Right cardiac atrium (tissue), 5 donors: ENCODE measurements around the gene SOCS1. TPM values are rescaled to one million over a fixed set of nuclear protein-coding genes. Genes with fewer than 3 reads are reported as not detected.
A peak's percentile ranks its signal among the peaks of the same experiment; 100 is the strongest.

Experiments used
- ATAC-seq, 2 donors: fragments of 200-7000 bp; cut with Tn5 transposase; one replicate each; pipeline versions ENCODE4 v1.8.0 to v1.9.1; 2020; ENCODE audit warnings: moderate library complexity in 2 of 2, mild to moderate bottlenecking in 1 of 2
- DNase-seq, 3 donors: peaks; one replicate each; pipeline ENCODE4 v3.0.0-alpha.2; 2020
- H3K27ac ChIP-seq: one replicate; pipeline ENCODE4 v1.5.1; 2013; ENCODE audit warnings: mild to moderate bottlenecking, low read length, control low read depth, moderate library complexity
- H3K27me3 ChIP-seq: one replicate; pipeline ENCODE4 v1.6.1; 2013; ENCODE audit not compliant: control insufficient read depth, insufficient read depth
- H3K4me1 ChIP-seq: one replicate; pipeline ENCODE4 v1.6.1; 2013; ENCODE audit warnings: low read length; ENCODE audit not compliant: control insufficient read depth, insufficient read depth
- H3K4me3 ChIP-seq: one replicate; pipeline ENCODE4 v1.5.1; 2013; ENCODE audit warnings: low read length, control low read depth
- H3K9me3 ChIP-seq: one replicate; pipeline ENCODE4 v1.6.1; 2013; ENCODE audit warnings: low read length; ENCODE audit not compliant: control insufficient read depth
- WGBS: extraction: QIAGEN DNeasy Blood & Tissue Kit; methylation state at CpG from one replicate; pipeline ENCODE4 v1.1.7; 2013; 5-methylcytosine and 5-hydroxymethylcytosine counted together
- intact Hi-C, 4 donors: fragments of 100-400 bp; cut with DNase I; formaldehyde crosslinking; loops; one replicate each; pipeline versions ENCODE4 v1.11.0 to v1.14.0; 2022 to 2023
- polyA plus RNA-seq: library from polyadenylated mRNA; stranded (reverse); fragments of 200-250 nt; gene quantifications from one replicate; pipeline ENCODE4 v1.2.3, GENCODE V29; 2013
- total RNA-seq, 4 donors: library from RNA; stranded (reverse); fragmentation: NEBNext Ultra II Directional; extraction: Animal tissue kit (Norgen Biotek cat#: 25700); gene quantifications; one replicate each; pipeline ENCODE4 v1.2.1, GENCODE V29; 2021
- donor health status: healthy with polysubstance abuse.
- donor health status: DM: no; HTN: yes; CAD: no.
- donor health status: DM: no; HTN: no; CAD: no.
- donor health status: DM: no; HTN: yes; CAD: no; lungs with severe emphysema.
- donor health status: DM: yes; HTN: yes; CAD: no.

The SOCS1 gene
- total and polyA plus RNA-seq, 5 donors: 0.96 to 5.5 (median 2.1) TPM

DNA sequence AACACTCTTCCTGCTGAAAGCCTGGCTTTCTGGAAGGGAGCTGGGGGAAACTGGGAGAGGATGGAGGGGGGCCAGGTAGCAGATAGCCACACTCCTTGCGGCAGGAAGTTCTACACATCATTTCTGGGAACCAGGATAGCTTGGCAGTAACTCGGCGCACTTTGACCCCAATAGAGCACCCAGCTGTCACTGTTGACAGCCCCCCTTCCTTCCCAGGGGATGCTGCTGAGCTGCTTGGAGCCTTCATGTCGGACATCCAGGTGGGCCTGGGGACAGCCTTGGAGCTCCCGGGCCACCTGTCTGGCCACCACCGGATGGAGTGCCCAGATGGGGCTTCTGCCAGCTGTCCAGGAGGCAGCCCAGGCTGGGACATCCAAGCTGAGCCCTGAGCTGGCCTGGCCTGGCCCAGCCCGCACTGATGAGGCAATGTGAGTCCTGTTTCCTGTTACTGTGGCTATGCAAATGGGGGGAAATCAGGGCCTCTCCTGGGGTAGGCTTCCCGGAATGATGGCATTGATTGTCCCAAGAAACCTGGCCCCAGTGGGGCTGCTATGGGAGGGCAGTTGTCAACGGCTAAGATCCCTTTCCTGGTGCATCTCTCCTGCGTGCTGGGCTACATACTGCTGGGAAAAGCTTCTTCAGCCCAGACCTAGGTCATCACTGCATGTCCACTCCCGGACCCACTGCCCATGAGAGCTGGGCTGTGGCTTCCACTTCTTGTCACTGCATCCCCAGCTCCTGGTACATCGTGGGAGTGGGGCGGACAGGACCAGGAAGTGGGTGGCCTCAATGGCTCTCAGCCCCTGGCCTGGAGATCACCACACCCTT is 50.0 kb downstream of the SOCS1 start:
- H3K27me3 ChIP-seq: no peaks in the 10 kb centered on the region
- intact Hi-C loops: no loop called here
- DNase-seq: no peak
- no peaks in the 10 kb centered on the region for H3K9me3 ChIP-seq
- peaks cover 5% of the 10 kb centered on the region for H3K4me1 ChIP-seq
- peak; percentile 20 to 55 for ATAC-seq
- WGBS: 51% methylated on average over 13 of the region's 13 CpGs
- H3K4me3 ChIP-seq: no peak overlapping the region
- H3K27ac ChIP-seq: no peak overlapping the region

DNA sequence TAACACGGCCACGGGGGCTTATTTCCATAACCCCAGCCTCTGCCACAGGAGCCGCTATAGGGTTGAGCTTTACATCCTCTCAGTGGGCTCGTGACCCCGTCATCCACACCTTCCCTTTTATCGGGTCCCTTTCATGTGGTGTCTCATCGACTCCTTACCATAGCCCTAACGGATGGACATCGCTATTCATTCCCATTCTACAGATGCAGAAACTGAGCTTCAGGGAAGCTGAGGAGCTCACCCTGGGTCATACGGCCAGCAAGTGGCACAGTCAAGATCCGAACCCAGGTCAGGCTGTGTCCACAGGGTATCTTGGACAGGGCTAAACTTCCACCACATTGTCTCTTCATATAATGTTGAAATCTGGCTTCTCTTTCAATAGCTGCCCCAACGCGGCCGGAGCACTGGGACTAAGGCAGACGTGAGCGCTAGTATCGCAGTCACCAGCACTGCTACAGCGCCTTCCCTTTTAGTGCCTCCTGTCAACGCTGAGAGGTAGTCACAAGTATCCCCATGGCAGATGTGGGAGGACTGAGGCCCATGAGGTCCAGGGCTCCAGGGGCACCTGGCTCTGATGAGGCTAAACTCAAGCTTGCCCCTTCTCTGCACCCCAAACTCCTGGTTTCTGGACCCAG is 50.8 kb downstream of the SOCS1 start:
- peak in 1 of 2 donors; percentile 7 for ATAC-seq
- Histone ChIP-seq H3K4me1 (peaks cover 5% of the 10 kb centered on the region), H3K27me3 (no peaks in the 10 kb centered on the region), H3K27ac (no peak overlapping the region), H3K9me3 (no peaks in the 10 kb centered on the region), H3K4me3 (no peak overlapping the region)
- intact Hi-C loops: no loop called here
- 78% methylated on average over 19 of the region's 19 CpGs for WGBS
- DNase-seq: no peak

DNA sequence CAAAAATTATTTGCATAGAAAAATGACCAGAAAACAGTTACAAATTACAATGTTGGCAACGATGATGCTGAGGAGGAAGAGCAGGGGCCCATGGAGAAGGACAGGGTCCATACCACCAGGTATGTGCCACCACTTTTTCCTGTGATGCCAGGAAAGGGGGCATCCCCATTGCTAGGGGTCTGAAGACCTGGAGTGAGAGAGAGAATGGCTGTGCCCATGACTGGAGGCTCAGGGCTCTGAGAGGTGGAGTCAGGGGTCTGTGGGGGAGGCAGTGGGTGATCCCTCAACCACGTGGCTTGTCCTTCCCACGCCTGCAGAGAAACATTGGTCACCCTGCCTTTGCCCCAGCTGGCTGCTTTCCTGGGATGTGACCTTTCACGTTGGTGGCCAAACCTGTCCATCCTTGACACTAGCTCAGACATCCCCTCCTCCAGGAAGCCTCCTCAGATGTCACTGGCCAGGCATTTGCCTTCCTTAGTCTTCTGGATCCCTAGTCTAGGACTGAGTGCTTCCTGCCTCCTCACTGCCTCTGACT is 51.4 kb downstream of the SOCS1 start:
- no peak for DNase-seq
- Histone ChIP-seq H3K9me3 (no peaks in the 10 kb centered on the region), H3K27me3 (no peaks in the 10 kb centered on the region), H3K4me1 (peaks cover 5% of the 10 kb centered on the region), H3K27ac (no peak overlapping the region), H3K4me3 (no peak overlapping the region)
- no peak for ATAC-seq
- WGBS: 68% methylated on average over 4 of the region's 4 CpGs
- intact Hi-C loops: no loop called here

Other genes starting within 250 kb of the SOCS1 start
- not detected for gene TNP2, start 13.1 kb upstream of the SOCS1 start, total RNA-seq
- not detected for gene TNP2, start 13.1 kb upstream of the SOCS1 start, polyA plus RNA-seq
- not detected for gene PRM3, start 17.4 kb upstream of the SOCS1 start, total RNA-seq
- gene PRM3, start 17.4 kb upstream of the SOCS1 start, polyA plus RNA-seq: not detected
- not detected for gene PRM2, start 20.3 kb upstream of the SOCS1 start, total RNA-seq
- not detected for gene PRM2, start 20.3 kb upstream of the SOCS1 start, polyA plus RNA-seq
- gene PRM1, start 25.1 kb upstream of the SOCS1 start, total RNA-seq: not detected
- gene PRM1, start 25.1 kb upstream of the SOCS1 start, polyA plus RNA-seq: not detected
- under 1 TPM in 3 of 4 donors, not detected in 1; 0.40 to 0.97 (median 0.67) TPM for gene RMI2, start 89.3 kb upstream of the SOCS1 start, total RNA-seq
- 0.20 TPM for gene RMI2, start 89.3 kb upstream of the SOCS1 start, polyA plus RNA-seq